ENCODE data around the gene DIDO1.

DIDO1 gene

GRCh38 chr20:62897666-62898065, 28.6 kb downstream of the DIDO1 start:
- DNase-seq (ENCODE audit: extremely low read depth, insufficient read length), result no peak
- no peak for TF ChIP-seq CTCF (IDR thresholded peaks at IDR 0.05; ENCODE audit: insufficient read depth, low read length, poor library complexity, severe bottlenecking)
- Histone ChIP-seq H3K36me3 (ENCODE audit: control insufficient read depth, insufficient read depth, low read length) (peaks cover 25% of the 10 kb centered on the region), H3K27me3 (replicated peaks; ENCODE audit: control insufficient read depth, insufficient read depth, low read length) (no peaks in the 10 kb centered on the region), H3K4me3 (replicated peaks; ENCODE audit: low read depth, low read length) (no peak overlapping the region)

- Histone ChIP-seq H3K27me3 (replicated peaks; ENCODE audit: control insufficient read depth, insufficient read depth, low read length) (no peaks in the 10 kb centered on the region), H3K4me3 (replicated peaks; ENCODE audit: low read depth, low read length) (no peak overlapping the region), H3K36me3 (ENCODE audit: control insufficient read depth, insufficient read depth, low read length) (peaks cover 29% of the 10 kb centered on the region)
- no peak for TF ChIP-seq CTCF (IDR thresholded peaks at IDR 0.05; ENCODE audit: insufficient read depth, low read length, poor library complexity, severe bottlenecking)
- DNase-seq (ENCODE audit: extremely low read depth, insufficient read length), result no peak
These were observed 29.8 kb downstream of the DIDO1 start for GRCh38 chr20:62896526-62896925.

- peaks cover 32% of the 10 kb centered on the region for H3K36me3 ChIP-seq (ENCODE audit: control insufficient read depth, insufficient read depth, low read length)
- no peak for DNase-seq (ENCODE audit: extremely low read depth, insufficient read length)
- no peaks in the 10 kb centered on the region for H3K27me3 ChIP-seq (replicated peaks; ENCODE audit: control insufficient read depth, insufficient read depth, low read length)
- no peak overlapping the region for H3K4me3 ChIP-seq (replicated peaks; ENCODE audit: low read depth, low read length)
- no peak for TF ChIP-seq CTCF (IDR thresholded peaks at IDR 0.05; ENCODE audit: insufficient read depth, low read length, poor library complexity, severe bottlenecking)
These were observed 30.8 kb downstream of the DIDO1 start for GRCh38 chr20:62895539-62895938.

GRCh38 chr20:62894261-62894660, 32.0 kb downstream of the DIDO1 start:
- DNase-seq (ENCODE audit: extremely low read depth, insufficient read length), result no peak
- peaks cover 41% of the 10 kb centered on the region for H3K36me3 ChIP-seq (ENCODE audit: control insufficient read depth, insufficient read depth, low read length)
- TF ChIP-seq CTCF (IDR thresholded peaks at IDR 0.05; ENCODE audit: insufficient read depth, low read length, poor library complexity, severe bottlenecking), result no peak
- no peaks in the 10 kb centered on the region for H3K27me3 ChIP-seq (replicated peaks; ENCODE audit: control insufficient read depth, insufficient read depth, low read length)
- no peak overlapping the region for H3K4me3 ChIP-seq (replicated peaks; ENCODE audit: low read depth, low read length)

GRCh38 chr20:62893700-62894099, 32.6 kb downstream of the DIDO1 start:
- no peak overlapping the region for H3K4me3 ChIP-seq (replicated peaks; ENCODE audit: low read depth, low read length)
- H3K36me3 ChIP-seq (ENCODE audit: control insufficient read depth, insufficient read depth, low read length), result peaks cover 46% of the 10 kb centered on the region
- no peaks in the 10 kb centered on the region for H3K27me3 ChIP-seq (replicated peaks; ENCODE audit: control insufficient read depth, insufficient read depth, low read length)
- TF ChIP-seq CTCF (IDR thresholded peaks at IDR 0.05; ENCODE audit: insufficient read depth, low read length, poor library complexity, severe bottlenecking), result no peak
- no peak for DNase-seq (ENCODE audit: extremely low read depth, insufficient read length)

All from GM06990 (cell line).